Measurements from ENCODE around the gene BICDL2. TPM values are rescaled to one million over a fixed set of nuclear protein-coding genes. Genes with fewer than 3 reads are reported as not detected.

BICDL2 gene
- total and polyA plus RNA-seq, 9 donors, result 0.02 to 0.66 (median 0.23) TPM; not detected in 4

- Histone ChIP-seq H3K27me3 (ENCODE audit: control insufficient read depth, insufficient read depth, low read length) (peaks cover 47% of the 10 kb centered on the region), H3K9me3 (replicated peaks; ENCODE audit: control insufficient read depth, low read depth, low read length) (no peaks in the 10 kb centered on the region), H3K4me3 (ENCODE audit: low read length) (peak overlapping the region; percentile 65), H3K36me3 (ENCODE audit: control insufficient read depth, insufficient read depth, low read length) (peaks cover 3% of the 10 kb centered on the region), H3K27ac (ENCODE audit: low read length) (peak overlapping the region; percentile 29), H3K4me1 (ENCODE audit: control insufficient read depth, insufficient read depth, low read length) (peaks cover 52% of the 10 kb centered on the region)
- no peak for DNase-seq
- WGBS (ENCODE audit: insufficient coverage), result 26% methylated on average over 35 of the region's 40 CpGs
These were observed 17.0 kb downstream of the BICDL2 start for GRCh38 chr16:3019594-3020246.

- H3K9me3 ChIP-seq (replicated peaks; ENCODE audit: control insufficient read depth, low read depth, low read length), result no peaks in the 10 kb centered on the region
- H3K36me3 ChIP-seq (ENCODE audit: control insufficient read depth, insufficient read depth, low read length), result peaks cover 3% of the 10 kb centered on the region
- DNase-seq, result no peak
- H3K4me3 ChIP-seq (ENCODE audit: low read length), result no peak within 1 kb of the TSS
- peaks cover 65% of the 10 kb centered on the region for H3K27me3 ChIP-seq (ENCODE audit: control insufficient read depth, insufficient read depth, low read length)
- 3% methylated on average over 34 of the region's 52 CpGs for WGBS (ENCODE audit: insufficient coverage)
- H3K4me1 ChIP-seq (ENCODE audit: control insufficient read depth, insufficient read depth, low read length), result peaks cover 41% of the 10 kb centered on the region
- no peak within 1 kb of the TSS for H3K27ac ChIP-seq (ENCODE audit: low read length)
These were observed 18.8 kb downstream of the BICDL2 start, which contains the start of gene CLDN6 for GRCh38 chr16:3017794-3018506. Gene CLDN6 (minus strand): TSS chr16:3018183. CDS start chr16:3016021, 2,162 bp downstream.

GRCh38 chr16:3017344-3017743, 19.4 kb downstream of the BICDL2 start:
- Histone ChIP-seq H3K9me3 (replicated peaks; ENCODE audit: control insufficient read depth, low read depth, low read length) (no peaks in the 10 kb centered on the region), H3K4me1 (ENCODE audit: control insufficient read depth, insufficient read depth, low read length) (peaks cover 37% of the 10 kb centered on the region), H3K27me3 (ENCODE audit: control insufficient read depth, insufficient read depth, low read length) (peaks cover 71% of the 10 kb centered on the region), H3K4me3 (ENCODE audit: low read length) (no peak overlapping the region), H3K36me3 (ENCODE audit: control insufficient read depth, insufficient read depth, low read length) (peaks cover 3% of the 10 kb centered on the region), H3K27ac (ENCODE audit: low read length) (no peak overlapping the region)
- DNase-seq, result no peak
- 20% methylated on average over 17 of the region's 20 CpGs for WGBS (ENCODE audit: insufficient coverage)

GRCh38 chr16:3015865-3016521, 20.8 kb downstream of the BICDL2 start:
- H3K27me3 ChIP-seq (ENCODE audit: control insufficient read depth, insufficient read depth, low read length), result peaks cover 84% of the 10 kb centered on the region
- H3K36me3 ChIP-seq (ENCODE audit: control insufficient read depth, insufficient read depth, low read length), result no peaks in the 10 kb centered on the region
- no peak overlapping the region for H3K27ac ChIP-seq (ENCODE audit: low read length)
- no peak overlapping the region for H3K4me3 ChIP-seq (ENCODE audit: low read length)
- 83% methylated on average over 9 of the region's 13 CpGs for WGBS (ENCODE audit: insufficient coverage)
- H3K4me1 ChIP-seq (ENCODE audit: control insufficient read depth, insufficient read depth, low read length), result peaks cover 32% of the 10 kb centered on the region
- no peak for DNase-seq
- no peaks in the 10 kb centered on the region for H3K9me3 ChIP-seq (replicated peaks; ENCODE audit: control insufficient read depth, low read depth, low read length)

GRCh38 chr16:3014971-3015370, 21.8 kb downstream of the BICDL2 start:
- Histone ChIP-seq H3K27me3 (ENCODE audit: control insufficient read depth, insufficient read depth, low read length) (peaks cover 94% of the 10 kb centered on the region), H3K9me3 (replicated peaks; ENCODE audit: control insufficient read depth, low read depth, low read length) (no peaks in the 10 kb centered on the region), H3K4me1 (ENCODE audit: control insufficient read depth, insufficient read depth, low read length) (peaks cover 28% of the 10 kb centered on the region), H3K27ac (ENCODE audit: low read length) (no peak overlapping the region), H3K36me3 (ENCODE audit: control insufficient read depth, insufficient read depth, low read length) (no peaks in the 10 kb centered on the region), H3K4me3 (ENCODE audit: low read length) (no peak overlapping the region)
- 33% methylated on average over 1 of the region's 6 CpGs for WGBS (ENCODE audit: insufficient coverage)
- DNase-seq, result no peak

GRCh38 chr16:3013998-3014690, 22.6 kb downstream of the BICDL2 start:
- Histone ChIP-seq H3K27ac (ENCODE audit: low read length) (no peak overlapping the region), H3K36me3 (ENCODE audit: control insufficient read depth, insufficient read depth, low read length) (no peaks in the 10 kb centered on the region), H3K27me3 (ENCODE audit: control insufficient read depth, insufficient read depth, low read length) (peaks cover 96% of the 10 kb centered on the region), H3K4me1 (ENCODE audit: control insufficient read depth, insufficient read depth, low read length) (peaks cover 26% of the 10 kb centered on the region), H3K4me3 (ENCODE audit: low read length) (no peak overlapping the region), H3K9me3 (replicated peaks; ENCODE audit: control insufficient read depth, low read depth, low read length) (no peaks in the 10 kb centered on the region)
- DNase-seq, result no peak
- whole genome bisulfite sequencing (ENCODE audit: insufficient coverage), result 41% methylated on average over 10 of the region's 12 CpGs

GRCh38 chr16:3013491-3013951, 23.2 kb downstream of the BICDL2 start:
- DNase-seq, result no peak
- Histone ChIP-seq H3K27me3 (ENCODE audit: control insufficient read depth, insufficient read depth, low read length) (peaks cover 96% of the 10 kb centered on the region), H3K4me3 (ENCODE audit: low read length) (no peak overlapping the region), H3K27ac (ENCODE audit: low read length) (no peak overlapping the region), H3K9me3 (replicated peaks; ENCODE audit: control insufficient read depth, low read depth, low read length) (no peaks in the 10 kb centered on the region), H3K4me1 (ENCODE audit: control insufficient read depth, insufficient read depth, low read length) (peaks cover 29% of the 10 kb centered on the region), H3K36me3 (ENCODE audit: control insufficient read depth, insufficient read depth, low read length) (no peaks in the 10 kb centered on the region)
- 24% methylated on average over 27 of the region's 27 CpGs for WGBS (ENCODE audit: insufficient coverage)

GRCh38 chr16:3012828-3013420, 23.8 kb downstream of the BICDL2 start, which contains the start of gene CLDN9:
Gene CLDN9 (plus strand): TSS chr16:3012923. CDS start chr16:3013363, 440 bp downstream.
- Histone ChIP-seq H3K27ac (ENCODE audit: low read length) (no peak within 1 kb of the TSS), H3K27me3 (ENCODE audit: control insufficient read depth, insufficient read depth, low read length) (peaks cover 96% of the 10 kb centered on the region), H3K4me3 (ENCODE audit: low read length) (no peak within 1 kb of the TSS), H3K36me3 (ENCODE audit: control insufficient read depth, insufficient read depth, low read length) (no peaks in the 10 kb centered on the region), H3K4me1 (ENCODE audit: control insufficient read depth, insufficient read depth, low read length) (peaks cover 29% of the 10 kb centered on the region), H3K9me3 (replicated peaks; ENCODE audit: control insufficient read depth, low read depth, low read length) (no peaks in the 10 kb centered on the region)
- no peak for DNase-seq
- WGBS (ENCODE audit: insufficient coverage), result 21% methylated on average over 27 of the region's 27 CpGs

- no peaks in the 10 kb centered on the region for H3K9me3 ChIP-seq (replicated peaks; ENCODE audit: control insufficient read depth, low read depth, low read length)
- H3K27ac ChIP-seq (ENCODE audit: low read length), result no peak overlapping the region
- DNase-seq, result no peak
- H3K27me3 ChIP-seq (ENCODE audit: control insufficient read depth, insufficient read depth, low read length), result peaks cover 96% of the 10 kb centered on the region
- peaks cover 33% of the 10 kb centered on the region for H3K4me1 ChIP-seq (ENCODE audit: control insufficient read depth, insufficient read depth, low read length)
- H3K4me3 ChIP-seq (ENCODE audit: low read length), result no peak overlapping the region
- no peaks in the 10 kb centered on the region for H3K36me3 ChIP-seq (ENCODE audit: control insufficient read depth, insufficient read depth, low read length)
- WGBS (ENCODE audit: insufficient coverage), result 4% methylated on average over 17 of the region's 19 CpGs
These were observed 24.5 kb downstream of the BICDL2 start for GRCh38 chr16:3012246-3012645.
